Measurements from ENCODE around the gene PDLIM4.

Gene PDLIM4

GRCh38 chr5:132227485-132228240 lies 29.8 kb upstream of the PDLIM4 start, which contains the start of gene P4HA2:
P4HA2 (minus strand) TSS chr5:132227853; CDS start chr5:132218626, 9,227 bp downstream.
- no peak for DNase-seq

GRCh38 chr5:132228241-132229035 lies 29.1 kb upstream of the PDLIM4 start:
- no peak for DNase-seq

- DNase-seq, result no peak
These were observed 28.3 kb upstream of the PDLIM4 start for GRCh38 chr5:132229236-132229635.

- DNase-seq, result no peak
These were observed 26.6 kb upstream of the PDLIM4 start for GRCh38 chr5:132230871-132231270.

- no peak for DNase-seq
These were observed 25.0 kb upstream of the PDLIM4 start for GRCh38 chr5:132232465-132232864.

- DNase-seq, result no peak
These were observed 24.4 kb upstream of the PDLIM4 start for GRCh38 chr5:132233081-132233480.

- DNase-seq, result no peak
These were observed 23.4 kb upstream of the PDLIM4 start for GRCh38 chr5:132233811-132234683.

- no peak for DNase-seq
These were observed 22.8 kb upstream of the PDLIM4 start for GRCh38 chr5:132234684-132235062.

- DNase-seq, result no peak
These were observed 22.2 kb upstream of the PDLIM4 start for GRCh38 chr5:132235340-132235739.

GRCh38 chr5:132237141-132237540 lies 20.4 kb upstream of the PDLIM4 start:
- no peak for DNase-seq

- no peak for DNase-seq
These were observed 19.8 kb upstream of the PDLIM4 start for GRCh38 chr5:132237670-132238069.

- DNase-seq, result peak; percentile 12
These were observed 19.2 kb upstream of the PDLIM4 start for GRCh38 chr5:132238169-132238744.

GRCh38 chr5:132238901-132239500 lies 18.5 kb upstream of the PDLIM4 start:
- DNase-seq, result no peak

- no peak for DNase-seq
These were observed 17.7 kb upstream of the PDLIM4 start for GRCh38 chr5:132239776-132240175.

GRCh38 chr5:132243366-132243977 lies 14.0 kb upstream of the PDLIM4 start:
- DNase-seq, result no peak

- DNase-seq, result no peak
These were observed 11.9 kb upstream of the PDLIM4 start for GRCh38 chr5:132245593-132245992.

GRCh38 chr5:132246806-132247205 lies 10.7 kb upstream of the PDLIM4 start:
- DNase-seq, result no peak

GRCh38 chr5:132250547-132250946 lies 6.9 kb upstream of the PDLIM4 start:
- no peak for DNase-seq

GRCh38 chr5:132251220-132251725 lies 6.2 kb upstream of the PDLIM4 start:
- DNase-seq, result no peak

- DNase-seq, result no peak
These were observed 4.5 kb upstream of the PDLIM4 start for GRCh38 chr5:132253008-132253441.

GRCh38 chr5:132253452-132254320 lies 3.8 kb upstream of the PDLIM4 start:
- DNase-seq, result no peak
